NCI-H510A treated with DMSO at 0.1 percent for 48 hours (cell line): ENCODE data around the gene COA5.
"Not testable (repeated sequence)": the region's sequence is repeated elsewhere in the genome, so short reads cannot be mapped to it uniquely, and the experiment has no call there.

ENCODE experiments used
- DNase-seq: peaks from one replicate; lab custom pipeline; 2025; lab: John Stamatoyannopoulos, UW

Gene COA5

DNA sequence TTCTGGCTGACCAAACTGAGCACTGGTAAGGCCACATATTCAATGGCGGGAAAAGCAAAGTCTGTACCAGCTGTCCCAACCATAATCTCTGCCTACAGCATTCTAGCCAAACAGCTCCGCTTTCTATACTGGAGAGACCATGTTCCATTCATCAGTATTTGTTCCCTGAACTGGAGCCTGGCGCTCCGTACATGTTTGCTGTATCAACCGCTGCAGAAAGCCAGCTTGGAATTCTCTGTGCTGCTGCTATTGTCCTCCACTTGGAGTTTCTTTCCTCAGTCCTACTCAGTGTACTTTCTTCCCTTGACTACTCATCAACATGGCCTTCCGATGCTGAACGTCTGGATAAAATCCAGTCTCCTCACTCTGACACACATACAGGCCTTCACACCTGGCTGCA, 1.9 kb downstream of the COA5 start:
- no peak for DNase-seq

DNA sequence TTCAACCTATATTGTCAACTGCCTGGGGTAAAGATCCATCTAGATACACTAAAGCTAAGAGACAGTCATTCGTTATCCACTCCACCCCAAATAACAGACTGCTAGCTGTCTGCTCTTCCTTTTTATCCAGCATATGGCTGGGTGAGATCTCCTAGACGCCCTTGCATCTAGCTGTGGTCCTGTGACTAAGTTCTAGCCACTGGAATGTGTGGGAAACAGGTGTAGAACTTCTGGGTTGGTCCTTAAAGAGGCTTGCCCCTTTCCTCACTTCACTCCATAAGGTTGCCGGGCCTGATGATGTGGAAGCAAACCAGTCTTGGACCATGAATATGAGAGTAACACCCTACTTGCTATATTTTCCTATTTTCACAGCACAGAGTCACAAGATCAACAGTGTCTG, 3.2 kb downstream of the COA5 start:
- no peak for DNase-seq

DNA sequence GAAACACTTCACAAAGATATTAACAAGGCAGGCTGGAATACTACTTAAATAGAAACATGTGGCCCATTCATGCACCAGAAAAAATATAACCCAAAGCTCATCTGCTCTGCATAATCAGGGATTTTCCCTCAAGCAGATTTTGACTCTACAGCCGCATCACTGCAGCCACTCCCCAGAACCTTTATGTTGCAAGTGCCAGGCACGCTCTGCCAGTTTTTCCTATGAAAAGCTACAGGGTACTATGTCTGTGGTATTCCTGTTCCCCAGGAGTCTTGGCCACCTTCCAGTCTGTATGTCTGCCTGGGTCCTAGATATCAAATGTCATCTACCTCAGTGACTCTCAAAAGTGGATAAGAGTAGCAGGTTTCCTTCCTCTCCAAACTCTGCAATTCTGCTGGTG, 3.8 kb downstream of the COA5 start:
- no peak for DNase-seq

DNA sequence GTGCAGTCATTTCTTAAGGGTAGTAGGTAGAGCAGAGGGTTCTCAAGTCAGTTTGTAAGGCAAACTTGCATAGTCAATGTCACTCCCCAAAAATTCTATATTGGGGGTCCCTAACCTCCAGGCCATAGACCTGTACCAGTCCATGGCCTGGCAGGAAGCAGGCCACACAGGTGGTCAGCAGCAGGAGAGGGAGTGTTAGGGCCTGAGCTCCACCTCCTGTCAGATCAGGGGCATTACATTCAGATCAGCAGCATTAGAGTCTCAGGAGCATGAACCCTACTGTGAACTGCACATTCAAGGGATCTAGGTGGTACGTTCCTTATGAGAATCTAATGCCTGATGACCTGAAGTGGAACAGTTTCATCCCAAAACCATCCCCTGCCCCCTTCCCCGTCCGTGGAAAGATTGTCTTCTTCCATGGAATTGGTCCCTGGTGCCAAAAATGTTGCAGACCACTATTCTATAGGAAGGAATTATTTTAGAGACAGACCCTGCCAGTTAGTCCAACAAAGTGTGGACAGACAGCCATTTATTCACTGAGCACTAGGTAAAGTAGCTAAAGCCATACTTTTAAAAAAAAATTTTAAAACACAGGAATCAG, 6.7 kb downstream of the COA5 start:
- peak; percentile 17 for DNase-seq

DNA sequence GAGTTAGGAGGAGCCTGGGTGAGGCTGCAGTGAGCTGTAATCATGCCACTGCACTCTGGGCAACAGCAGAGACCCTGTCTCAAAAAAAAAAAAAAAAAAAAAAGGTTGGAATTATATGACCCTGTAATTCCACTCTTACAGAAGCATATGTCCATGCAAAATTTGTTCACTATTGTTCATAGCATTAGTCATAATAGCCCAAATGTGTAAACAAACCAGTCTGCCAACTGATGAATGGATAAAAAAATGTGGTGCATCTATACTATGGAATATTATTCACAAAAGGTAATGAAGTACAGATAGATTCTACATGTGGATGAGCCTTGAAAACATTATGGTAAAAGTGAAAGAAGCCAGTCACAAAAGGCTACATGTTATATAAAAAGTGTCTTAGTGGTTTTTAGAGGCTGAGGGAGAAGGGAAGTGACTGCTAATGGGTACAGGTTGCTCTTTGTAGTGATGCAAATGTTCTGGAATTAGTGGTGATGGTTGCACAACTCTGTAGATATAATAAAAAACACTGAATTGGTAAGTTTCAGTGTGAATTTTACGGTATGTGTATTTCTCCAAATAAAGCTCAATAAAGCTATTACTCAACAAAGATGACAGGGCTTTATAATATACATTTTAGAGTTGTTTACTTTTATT, 9.4 kb downstream of the COA5 start:
- DNase-seq, result no peak

DNA sequence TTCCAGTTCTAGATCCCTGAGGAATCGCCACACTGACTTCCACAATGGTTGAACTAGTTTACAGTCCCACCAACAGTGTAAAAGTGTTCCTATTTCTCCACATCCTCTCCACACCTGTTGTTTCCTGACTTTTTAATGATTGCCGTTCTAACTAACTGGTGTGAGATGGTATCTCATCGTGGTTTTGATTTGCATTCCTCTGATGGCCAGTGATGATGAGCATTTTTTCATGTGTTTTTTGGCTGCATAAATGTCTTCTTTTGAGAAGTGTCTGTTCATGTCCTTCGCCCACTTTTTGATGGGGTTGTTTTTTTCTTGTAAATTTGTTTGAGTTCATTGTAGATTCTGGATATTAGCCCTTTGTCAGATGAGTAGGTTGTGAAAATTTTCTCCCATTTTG, 13.6 kb downstream of the COA5 start:
- DNase-seq, result not testable (repeated sequence)

DNA sequence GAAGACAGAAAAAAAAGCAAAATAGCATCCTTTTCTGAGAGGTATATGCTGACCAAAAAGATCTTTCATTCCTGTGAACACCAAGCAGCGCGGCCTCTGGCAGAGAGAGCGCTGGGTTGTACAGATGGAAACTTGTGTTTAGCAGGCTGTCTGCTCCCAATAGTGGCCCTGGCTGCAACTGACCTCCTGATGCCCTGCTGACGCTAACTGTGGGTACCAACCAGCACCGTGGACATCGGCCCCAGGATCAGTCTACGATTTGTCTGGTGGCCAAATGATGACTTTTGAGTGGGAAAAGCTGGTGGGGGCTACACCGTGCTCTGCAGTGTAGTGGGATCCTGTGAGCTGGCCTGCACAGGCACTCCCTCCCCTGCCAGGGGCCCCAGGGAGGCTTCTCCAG, 15.7 kb downstream of the COA5 start:
- no peak for DNase-seq

DNA sequence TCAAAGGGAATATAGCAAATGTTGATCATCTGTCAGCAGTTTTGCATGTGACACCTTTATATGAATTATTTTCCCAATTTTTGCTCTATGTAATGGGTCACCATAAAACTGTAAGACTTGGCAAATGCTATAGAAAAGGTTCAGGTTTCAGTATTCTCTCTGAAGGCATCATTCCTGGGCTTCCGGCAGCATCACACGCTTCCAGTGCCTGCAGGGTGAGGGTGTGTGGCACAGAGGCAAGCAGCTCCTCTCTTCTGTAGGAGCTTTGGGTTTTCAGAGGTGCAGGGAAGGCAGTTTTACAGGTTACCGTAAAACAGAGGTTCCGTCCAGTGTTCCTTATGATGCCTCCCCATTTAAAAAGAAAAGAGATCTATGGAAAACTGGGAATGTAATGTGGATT, 18.8 kb downstream of the COA5 start:
- DNase-seq, result no peak

DNA sequence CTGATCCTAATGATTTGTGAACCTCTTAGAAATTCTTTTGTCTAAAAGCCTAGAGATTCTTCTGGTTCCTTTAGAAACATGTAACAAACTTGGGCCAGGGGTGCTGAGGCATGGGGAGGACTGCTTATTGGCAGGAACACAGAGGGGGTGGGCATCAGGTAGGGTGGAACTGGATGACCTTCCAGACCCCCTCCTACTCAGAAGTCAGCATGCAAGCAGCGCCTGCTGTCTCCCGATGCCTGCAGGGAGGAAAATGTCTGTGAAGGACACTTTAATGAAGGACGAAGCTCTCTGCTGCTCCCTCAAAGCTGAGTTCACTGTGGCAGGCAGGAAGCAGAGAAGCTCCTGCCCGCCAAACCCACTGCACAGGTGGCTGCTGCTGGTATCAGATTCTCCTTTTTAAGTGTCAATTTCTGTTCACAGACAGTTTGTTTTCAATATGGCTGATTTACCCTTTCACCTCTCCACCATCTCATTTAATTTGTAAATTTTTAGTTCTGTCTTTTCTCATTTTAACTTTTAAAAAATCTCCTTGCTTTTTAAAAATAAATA, 19.4 kb downstream of the COA5 start:
- no peak for DNase-seq

DNA sequence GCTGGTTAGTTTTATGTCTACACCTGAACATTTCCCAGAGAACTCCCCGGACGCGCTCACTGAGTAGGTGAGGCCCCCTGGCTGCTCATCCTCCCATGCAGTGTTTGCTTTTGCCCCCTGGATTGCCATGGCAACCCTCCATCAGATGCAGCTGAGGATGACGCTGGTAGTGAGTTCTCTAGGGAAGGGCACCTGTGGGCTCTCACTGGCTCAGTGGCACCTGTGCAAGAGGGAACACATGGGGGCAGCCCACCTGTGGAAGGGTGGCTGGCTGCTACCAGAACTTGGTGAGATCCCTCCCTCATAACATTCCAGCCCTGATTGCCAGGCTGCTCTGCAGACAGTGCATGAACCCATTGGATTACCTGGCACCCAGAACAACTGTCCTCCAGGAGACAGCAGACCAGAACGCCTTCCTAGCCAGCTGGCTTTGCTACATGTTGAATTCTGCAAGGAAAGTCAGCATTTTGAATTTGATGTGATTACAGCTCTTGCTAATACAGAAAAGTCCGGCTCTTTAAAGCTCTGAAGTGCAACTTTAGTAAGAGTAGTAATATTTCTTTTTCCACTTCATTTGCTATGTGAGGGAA, 21.7 kb downstream of the COA5 start:
- DNase-seq, result no peak

DNA sequence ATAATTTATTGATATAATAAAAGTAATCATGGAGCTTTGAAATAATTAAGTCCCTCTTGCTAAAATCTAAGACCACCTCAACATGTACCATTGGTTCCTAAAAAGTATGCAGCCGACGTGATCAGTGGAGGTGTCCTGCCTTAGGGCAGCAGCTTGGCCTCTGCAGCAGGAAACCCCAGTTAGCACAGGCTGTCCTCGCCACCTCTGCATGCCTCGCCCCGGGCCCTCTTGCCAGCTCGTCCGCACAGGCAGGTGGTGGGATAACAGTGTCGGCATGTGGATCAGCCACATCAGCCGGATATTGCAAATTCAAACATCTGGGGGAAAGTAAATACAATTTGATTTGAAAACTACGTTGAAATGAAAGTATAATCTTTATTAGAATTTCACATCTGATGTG, 22.9 kb downstream of the COA5 start:
- no peak for DNase-seq

DNA sequence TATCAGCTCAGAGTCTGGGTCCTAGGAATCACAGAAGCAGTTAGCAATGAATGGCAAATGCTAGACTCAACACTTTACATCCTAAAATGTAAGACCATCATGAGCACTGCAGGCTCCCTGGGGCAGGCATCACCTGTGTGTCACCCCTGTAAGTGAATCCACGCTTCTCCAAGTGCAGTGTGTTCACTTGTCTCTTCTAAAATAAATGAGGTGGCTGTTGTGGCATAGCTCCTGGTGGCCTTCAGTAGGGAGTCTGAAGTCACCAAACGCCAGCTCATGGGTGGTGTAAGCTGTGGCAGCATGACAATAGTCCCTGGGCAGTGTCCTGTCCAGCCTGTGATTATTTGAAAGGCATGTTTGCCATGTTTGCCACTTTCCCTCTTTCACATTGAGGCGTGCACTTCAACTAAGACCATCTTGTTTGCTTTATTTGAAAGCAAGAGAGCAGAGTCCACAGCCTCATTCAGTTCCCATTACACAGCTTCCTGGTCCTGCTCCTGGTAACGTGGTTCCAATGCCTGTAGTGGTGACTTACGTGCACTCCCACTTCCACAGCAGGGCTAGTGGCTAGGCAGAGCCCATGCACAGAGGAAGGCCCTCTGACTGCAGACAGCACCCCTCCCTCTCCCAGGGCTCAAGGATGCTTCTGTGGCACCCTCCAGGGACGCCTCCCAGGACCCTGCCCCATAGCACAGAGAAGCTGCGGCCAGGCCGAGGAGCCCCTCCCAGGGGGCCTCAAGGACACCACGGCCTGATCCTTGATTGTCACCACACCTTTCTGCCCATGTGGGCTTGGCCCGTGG, 24.3 kb downstream of the COA5 start:
- no peak for DNase-seq

DNA sequence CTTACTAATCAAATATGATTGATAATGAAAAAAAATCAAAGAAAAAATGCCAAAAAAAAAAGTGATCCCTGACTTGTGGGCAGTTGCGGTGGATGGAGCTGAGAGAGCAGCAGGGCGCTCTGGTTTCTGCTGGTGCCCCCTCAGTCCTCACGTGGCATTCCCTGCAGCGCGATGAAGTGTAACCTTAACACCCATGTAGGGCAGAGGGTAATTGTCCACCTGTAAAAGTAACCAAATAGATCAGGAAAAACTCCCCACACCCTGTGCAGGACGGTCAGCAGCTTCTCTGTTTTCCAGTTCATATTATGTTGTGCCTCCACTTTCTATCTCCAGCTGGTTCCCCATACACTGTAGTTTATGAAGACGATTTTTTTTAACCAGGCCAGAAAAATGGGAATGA, 25.0 kb downstream of the COA5 start:
- no peak for DNase-seq

DNA sequence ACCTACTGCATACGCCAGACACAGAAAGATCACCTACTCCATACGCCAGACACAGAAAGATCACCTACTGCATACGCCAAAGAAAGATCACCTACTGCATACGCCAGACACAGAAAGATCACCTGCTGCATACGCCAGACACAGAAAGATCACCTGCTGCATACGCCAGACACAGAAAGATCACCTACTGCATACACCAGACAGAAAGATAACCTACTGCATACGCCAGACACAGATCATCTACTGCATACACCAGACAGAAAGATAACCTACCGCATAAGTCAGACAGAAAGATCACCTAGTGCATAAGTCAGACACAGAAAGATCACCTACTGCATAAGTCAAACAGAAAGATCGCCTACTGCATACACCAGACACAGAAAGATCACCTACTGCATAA, 25.8 kb downstream of the COA5 start:
- DNase-seq, result no peak

DNA sequence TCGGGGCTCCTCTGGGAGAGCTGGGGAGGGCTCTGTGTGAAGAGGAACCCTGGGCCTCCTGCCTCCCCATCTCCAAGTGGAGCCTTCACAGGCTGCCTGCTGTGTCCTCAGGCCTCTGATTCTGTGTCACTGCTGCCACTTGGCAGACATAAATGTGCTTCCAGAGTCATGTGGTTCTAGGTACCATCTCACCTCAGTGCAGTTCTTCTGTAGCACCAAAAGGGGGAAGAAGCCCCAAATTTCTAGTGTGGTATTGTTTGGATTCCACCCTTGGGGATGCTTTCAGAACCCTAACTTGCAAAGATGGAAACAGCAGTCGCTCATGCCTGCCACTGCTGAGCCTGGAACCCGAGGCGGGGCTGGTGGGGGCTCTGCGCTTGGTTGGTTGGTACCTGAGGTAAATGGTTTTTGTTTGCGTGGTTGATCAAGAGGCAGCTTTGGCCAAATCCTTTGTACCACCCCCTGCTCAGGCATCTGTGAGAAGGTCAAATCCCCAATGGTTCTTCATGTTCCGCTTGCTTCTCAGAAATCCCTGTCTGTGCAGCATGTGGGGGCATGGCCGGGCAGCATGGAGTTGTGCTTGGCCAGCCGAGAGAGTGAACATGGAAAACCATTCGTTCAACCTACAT, 27.5 kb downstream of the COA5 start:
- DNase-seq, result no peak

DNA sequence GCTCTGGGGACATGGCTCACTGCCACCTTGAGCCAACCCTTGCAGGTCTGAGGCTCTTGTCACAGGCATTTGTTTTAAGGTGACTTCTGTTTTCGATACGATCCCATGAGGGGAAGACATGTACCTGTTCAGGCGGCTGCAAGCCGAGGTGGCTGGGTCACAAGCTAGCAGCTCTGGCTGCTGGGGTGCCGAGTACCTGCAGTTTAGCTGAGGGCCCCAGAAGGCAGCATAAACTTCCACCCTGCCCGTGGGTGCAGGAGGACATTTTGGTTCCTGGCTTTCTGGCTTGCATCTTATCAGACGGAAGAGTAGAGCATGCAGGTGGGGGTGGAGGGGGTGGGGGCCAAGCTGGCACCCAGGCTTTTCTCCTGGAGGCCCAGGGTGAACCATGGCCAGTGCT, 28.4 kb downstream of the COA5 start:
- no peak for DNase-seq

DNA sequence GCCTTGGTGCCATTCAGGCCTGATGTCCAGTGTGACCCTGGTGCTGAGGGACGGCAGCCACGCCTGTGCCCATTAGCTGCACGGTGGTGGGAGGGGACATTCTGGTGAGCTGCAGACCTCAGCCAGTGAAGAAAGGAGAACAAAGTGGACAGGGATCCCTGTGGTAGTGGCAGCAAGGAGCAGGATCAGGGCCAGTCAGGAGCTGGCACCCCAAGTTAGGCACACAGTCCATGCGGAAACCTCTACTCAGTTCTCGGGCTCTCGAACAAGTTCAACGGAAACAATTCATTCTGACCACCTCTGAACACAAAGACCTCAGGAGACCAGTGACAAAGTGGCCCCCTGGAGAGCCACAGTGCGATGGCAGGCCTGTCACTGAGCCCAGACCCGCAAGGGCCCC, 30.1 kb downstream of the COA5 start:
- no peak for DNase-seq

DNA sequence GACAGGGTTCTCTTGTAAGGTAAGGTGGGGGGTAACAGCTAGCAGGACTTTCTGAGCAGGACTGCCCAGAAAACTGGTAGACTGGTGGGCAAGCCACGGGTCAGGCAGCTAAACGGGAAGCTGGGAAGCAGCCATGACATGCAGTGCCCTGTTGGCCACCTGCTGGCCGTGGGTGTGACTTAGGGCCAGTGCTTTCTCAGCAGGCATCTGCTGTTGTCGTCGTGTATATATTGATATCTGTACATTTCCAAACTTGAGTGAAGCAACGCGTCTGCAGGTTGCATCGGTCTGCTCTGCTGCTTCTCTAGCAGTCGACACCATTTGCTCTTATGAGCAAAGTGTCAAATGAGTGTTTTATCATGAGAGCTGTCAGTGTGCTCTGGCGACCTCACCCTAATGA, 31.0 kb downstream of the COA5 start:
- no peak for DNase-seq

DNA sequence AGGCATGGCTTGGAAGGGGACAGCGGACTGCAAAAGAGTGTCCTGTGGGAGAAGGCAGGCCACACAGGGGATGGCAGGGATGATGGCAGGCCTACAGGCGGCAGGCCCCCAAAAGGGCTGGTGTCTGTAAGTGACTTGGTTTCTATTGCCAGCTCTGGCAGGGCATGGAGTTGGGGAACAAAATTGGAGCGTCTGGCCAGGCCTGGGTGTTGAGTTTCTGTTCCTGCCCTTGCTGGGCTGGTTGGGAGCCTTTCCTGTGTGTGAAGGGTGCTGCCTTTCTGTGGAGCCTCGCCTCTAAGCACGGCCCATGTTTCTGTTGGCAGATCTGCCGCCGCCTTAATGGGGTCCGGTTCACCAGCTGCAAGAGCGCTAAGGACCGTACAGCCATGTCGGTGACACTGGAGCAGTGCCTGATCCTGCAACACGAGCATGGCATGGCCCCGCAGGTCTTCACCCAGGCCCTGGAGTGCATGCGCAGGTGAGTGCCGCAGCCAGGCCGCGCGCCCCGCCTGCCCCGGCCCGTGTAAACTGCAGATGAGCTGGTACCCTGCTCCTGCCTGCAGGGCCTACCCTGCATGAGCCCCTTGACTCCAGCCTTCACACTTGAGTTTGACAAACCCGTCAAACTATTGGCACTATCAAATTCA, 31.5 kb downstream of the COA5 start:
- DNase-seq, result no peak

DNA sequence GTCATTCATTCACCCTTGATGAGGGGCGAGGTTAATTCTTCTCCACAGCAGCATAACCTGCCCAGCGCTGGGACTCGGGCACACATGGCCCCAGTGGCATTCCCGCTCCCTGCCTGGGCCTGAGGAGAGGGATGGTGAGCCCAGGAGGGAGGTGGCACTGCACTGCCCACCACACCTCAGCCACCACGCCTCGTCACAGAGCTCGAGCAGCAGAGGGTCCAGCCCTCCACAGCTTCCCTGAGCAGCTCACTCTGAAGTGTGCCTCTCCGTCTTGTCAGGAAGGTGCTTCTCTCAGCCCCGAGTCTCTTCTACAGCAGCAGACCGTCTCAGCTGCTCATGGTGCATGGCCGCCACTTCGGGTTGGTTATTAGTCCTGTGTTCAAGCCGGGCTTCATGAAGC, 34.9 kb downstream of the COA5 start:
- no peak for DNase-seq

DNA sequence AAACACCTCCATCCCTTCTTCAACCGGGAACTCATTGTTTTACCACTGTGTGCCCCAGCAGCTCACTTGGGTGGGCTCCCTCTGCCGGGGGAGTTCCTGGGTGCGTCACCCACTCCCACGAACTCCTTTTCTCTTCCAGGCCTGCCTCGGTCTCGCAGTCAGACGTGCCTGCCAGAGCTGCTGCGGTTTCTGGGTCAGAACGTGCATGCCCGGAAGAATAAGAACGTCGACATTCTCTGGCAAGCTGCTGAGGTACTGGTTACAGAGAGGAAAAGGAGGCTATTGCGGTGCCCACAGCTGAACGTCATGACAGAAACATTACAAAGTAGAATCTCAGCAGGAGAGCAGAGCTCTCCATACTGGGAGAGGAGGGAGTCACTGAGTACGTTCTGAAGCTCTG, 35.6 kb downstream of the COA5 start:
- DNase-seq, result no peak

DNA sequence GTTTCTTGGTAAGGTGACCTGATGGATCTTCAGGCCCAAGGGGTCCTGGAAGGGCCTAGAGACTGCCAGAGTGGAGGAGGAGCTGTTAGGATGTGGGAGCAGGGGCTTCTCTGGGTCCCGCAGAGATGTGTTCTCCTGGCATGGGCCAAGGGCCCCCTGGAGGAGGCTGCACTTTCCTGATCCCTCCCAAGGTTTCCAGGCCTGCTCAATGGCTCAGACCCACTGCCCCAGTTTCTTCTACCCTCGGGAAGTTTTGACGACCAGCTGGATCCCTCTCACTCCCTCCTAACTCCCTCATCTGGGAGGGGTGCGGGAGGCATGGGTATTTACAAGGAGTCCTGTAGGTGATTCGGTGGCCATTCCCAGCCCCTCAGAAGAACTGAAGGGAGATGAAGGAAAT, 36.1 kb downstream of the COA5 start:
- no peak for DNase-seq
